GM23338 (cell line): Measurements from ENCODE around the gene TSC22D2. TPM values are rescaled to one million over a fixed set of nuclear protein-coding genes. Genes with fewer than 3 reads are reported as not detected.

Experiments used
- ATAC-seq: fragments of 200-7000 bp; cut with Tn5 transposase; 3 replicates; pipeline ENCODE4 v1.9.1; 2020
- DNase-seq: peaks from one replicate; pipeline ENCODE4 v3.0.0-alpha.2; 2015; ENCODE audit warnings: low spot score
- H2AFZ ChIP-seq: fragments of 200-600 bp; sonication (generic); 2 replicates; pipeline ENCODE4 v1.8.0; 2016; ENCODE audit warnings: antibody characterized with exemption, mild to moderate bottlenecking, moderate library complexity
- H3F3A ChIP-seq: fragments of 200-600 bp; sonication (generic); replicated peaks from 2 replicates; pipeline ENCODE4 v1.8.0; 2017; ENCODE audit warnings: antibody characterized with exemption, mixed run types, low read depth
- H3K27ac ChIP-seq: fragments of 200-600 bp; sonication (generic); 2 replicates; pipeline ENCODE4 v1.6.1; 2016; ENCODE audit warnings: low read depth
- H3K27me3 ChIP-seq: fragments of 200-600 bp; sonication (generic); 2 replicates; pipeline ENCODE4 v1.8.0; 2016; ENCODE audit warnings: mild to moderate bottlenecking, mixed run types, moderate library complexity; ENCODE audit not compliant: insufficient read depth
- H3K36me3 ChIP-seq: fragments of 200-600 bp; sonication (generic); 2 replicates; pipeline ENCODE4 v1.8.0; 2016; ENCODE audit warnings: mild to moderate bottlenecking; ENCODE audit not compliant: insufficient read depth
- H3K4me1 ChIP-seq: fragments of 200-600 bp; sonication (generic); 2 replicates; pipeline ENCODE4 v1.8.0; 2016; ENCODE audit warnings: mild to moderate bottlenecking, moderate library complexity; ENCODE audit not compliant: insufficient read depth
- H3K4me2 ChIP-seq: fragments of 200-600 bp; sonication (generic); 2 replicates; pipeline ENCODE4 v1.7.1; 2017; ENCODE audit warnings: mixed run types
- H3K4me3 ChIP-seq: fragments of 200-600 bp; sonication (generic); 2 replicates; pipeline ENCODE4 v1.6.1; 2016; ENCODE audit warnings: mixed run types
- H3K79me2 ChIP-seq: fragments of 200-600 bp; sonication (generic); replicated peaks from 2 replicates; pipeline ENCODE4 v1.8.0; 2017; ENCODE audit warnings: mild to moderate bottlenecking; ENCODE audit not compliant: insufficient read depth
- H3K9me2 ChIP-seq: fragments of 200-600 bp; sonication (generic); 2 replicates; pipeline ENCODE4 v1.8.0; 2017; ENCODE audit not compliant: insufficient read depth
- H4K20me1 ChIP-seq: fragments of 200-600 bp; sonication (generic); replicated peaks from 2 replicates; pipeline ENCODE4 v1.8.0; 2017; ENCODE audit warnings: mild to moderate bottlenecking; ENCODE audit not compliant: insufficient read depth
- H3K27ac Mint-ChIP-seq: 2 replicates; pipeline ENCODE4 v1.8.0; 2020; ENCODE audit warnings: inconsistent platforms, mild to moderate bottlenecking, moderate library complexity, mixed read lengths
- H3K27me3 Mint-ChIP-seq: 3 replicates; pipeline ENCODE4 v1.8.0; 2022; ENCODE audit warnings: low read depth, mild to moderate bottlenecking, moderate library complexity, mixed read lengths, inconsistent platforms; ENCODE audit not compliant: insufficient read depth, poor library complexity
- H3K36me3 Mint-ChIP-seq: 3 replicates; pipeline ENCODE4 v1.8.0; 2021; ENCODE audit warnings: low read depth, mild to moderate bottlenecking, inconsistent platforms, moderate library complexity, mixed read lengths
- H3K4me1 Mint-ChIP-seq: 3 replicates; pipeline ENCODE4 v1.8.0; 2020; ENCODE audit warnings: mild to moderate bottlenecking, inconsistent platforms, mixed read lengths
- H3K4me3 Mint-ChIP-seq: 3 replicates; pipeline ENCODE4 v1.8.0; 2021; ENCODE audit warnings: moderate library complexity, mild to moderate bottlenecking, inconsistent platforms, mixed read lengths
- H3K9me3 Mint-ChIP-seq: 3 replicates; pipeline ENCODE4 v1.8.0; 2020; ENCODE audit warnings: moderate library complexity, mild to moderate bottlenecking, inconsistent platforms, mixed read lengths
- CREB1 ChIP-seq: fragments of 250-450 bp; sonication (Bioruptor Pico); IDR thresholded peaks from 2 replicates; pipeline ENCODE4 v1.5.0; 2020; ENCODE audit warnings: low read depth, mild to moderate bottlenecking, moderate library complexity
- CTCF ChIP-seq, 2 experiments: fragments of 200-600 bp in 1 of 2; sonication (generic) in 1 of 2; conservative IDR thresholded peaks; 2 replicates each; pipeline versions ENCODE4 v1.5.1 to v1.6.1; 2016 to 2017; ENCODE audit warnings: antibody characterized with exemption in 2 of 2, low read depth in 2 of 2, mild to moderate bottlenecking in 2 of 2, moderate library complexity in 1 of 2
- ETS1 ChIP-seq: IDR thresholded peaks from 2 replicates; pipeline ENCODE4 v1.6.1; 2016; ENCODE audit warnings: antibody characterized with exemption
- EZH2 ChIP-seq: fragments of 200-600 bp; sonication (generic); IDR thresholded peaks from one replicate; pipeline ENCODE4 v1.8.0; 2017; ENCODE audit warnings: antibody characterized with exemption, mild to moderate bottlenecking, low read depth; ENCODE audit not compliant: unreplicated experiment
- EZH2phosphoT487 ChIP-seq: fragments of 200-600 bp; sonication (generic); IDR thresholded peaks from one replicate; pipeline ENCODE4 v1.8.1; 2018; ENCODE audit warnings: antibody characterized with exemption; ENCODE audit not compliant: unreplicated experiment
- JUNB ChIP-seq: IDR thresholded peaks from one replicate; pipeline ENCODE4 v1.6.1; 2016; ENCODE audit warnings: antibody characterized with exemption; ENCODE audit not compliant: unreplicated experiment
- NANOG ChIP-seq: IDR thresholded peaks from 2 replicates; pipeline ENCODE4 v1.6.1; 2016; ENCODE audit warnings: antibody characterized with exemption, borderline replicate concordance
- POLR2AphosphoS5 ChIP-seq: IDR thresholded peaks from 2 replicates; pipeline ENCODE4 v1.6.1; 2016; ENCODE audit warnings: antibody characterized with exemption, low read depth
- REST ChIP-seq: IDR thresholded peaks from one replicate; pipeline ENCODE4 v1.6.1; 2018; ENCODE audit warnings: antibody characterized with exemption; ENCODE audit not compliant: unreplicated experiment
- STAT1 ChIP-seq: IDR thresholded peaks from one replicate; pipeline ENCODE4 v1.6.1; 2016; ENCODE audit warnings: antibody characterized with exemption; ENCODE audit not compliant: unreplicated experiment
- ZNF114 ChIP-seq: fragments of 250-450 bp; sonication (Bioruptor Pico); IDR thresholded peaks from 2 replicates; pipeline ENCODE4 v1.5.0; 2020; ENCODE audit warnings: mild to moderate bottlenecking, moderate library complexity
- ZNF331 ChIP-seq: fragments of 250-450 bp; sonication (Bioruptor Pico); IDR thresholded peaks from 2 replicates; pipeline ENCODE4 v1.5.0; 2020; ENCODE audit warnings: low read depth, mild to moderate bottlenecking, moderate library complexity
- ZNF462 ChIP-seq: fragments of 250-450 bp; sonication (Bioruptor Pico); IDR thresholded peaks from 2 replicates; pipeline ENCODE4 v1.5.0; 2020; ENCODE audit warnings: mild to moderate bottlenecking, moderate library complexity
- polyA plus RNA-seq: library from polyadenylated mRNA; unstranded; fragments of >200 nt; fragmentation: Nextera tagmentation; extraction: Ambion mirVana; gene quantifications from 2 replicates; pipeline ENCODE4 v1.2.1, GENCODE V29; 2016
- total RNA-seq: library from RNA; depleted of rRNA; stranded (reverse); fragments of >200 nt; shearing (Covaris generic); gene quantifications from 2 replicates; pipeline ENCODE4 v1.2.3, GENCODE V29; 2014

Gene TSC22D2
- total and polyA plus RNA-seq, 2 experiments from 2014 or later, result 18.6 to 34.2 TPM

GRCh38 chr3:150385296-150386242 is 22.5 kb upstream of the TSC22D2 start:
- Histone ChIP-seq H3F3A (no peaks in the 10 kb centered on the region), H3K27me3 (no peaks in the 10 kb centered on the region), H3K9me2 (0 out of 2 replicates have a peak, but pooled peaks cover 5% of the 10 kb centered on the region), H3K79me2 (no peaks in the 10 kb centered on the region), H3K36me3 (no peaks in the 10 kb centered on the region), H3K27ac (no peak overlapping the region), H3K4me2 (no peak overlapping the region; the same call in 1 of the 2 replicates), H3K4me1 (peaks cover 13% of the 10 kb centered on the region), H4K20me1 (no peaks in the 10 kb centered on the region), H2AFZ (peak overlapping the region; percentile 97), H3K4me3 (no peak overlapping the region)
- Mint-ChIP-seq H3K4me1 (peaks cover 12% of the 10 kb centered on the region), H3K9me3 (no peaks in the 10 kb centered on the region), H3K27me3 (peaks cover 1% of the 10 kb centered on the region), H3K27ac (no peak overlapping the region), H3K4me3 (no peak overlapping the region), H3K36me3 (no peaks in the 10 kb centered on the region)
- DNase-seq, result no peak
- no peak for TF ChIP-seq POLR2AphosphoS5
- no peak for TF ChIP-seq STAT1
- TF ChIP-seq ETS1, result no peak
- TF ChIP-seq ZNF331, result no peak
- TF ChIP-seq ZNF114, result no peak
- no peak for TF ChIP-seq EZH2
- no peak for TF ChIP-seq CREB1 (CRISPR knock-in tag)
- no peak for TF ChIP-seq ZNF462 (CRISPR knock-in tag)
- no peak for TF ChIP-seq NANOG
- no peak for TF ChIP-seq JUNB
- no peak for TF ChIP-seq EZH2phosphoT487
- no peak for TF ChIP-seq REST
- TF ChIP-seq CTCF (conservative IDR thresholded peaks at IDR 0.05; ENCODE audit: low read depth in 2 of 2), result no peak
- peak; percentile 40 for ATAC-seq
